HG03095 (cell line): Measurements from ENCODE around the gene MBP.
"Not testable (repeated sequence)": the region's sequence is repeated elsewhere in the genome, so short reads cannot be mapped to it uniquely, and the experiment has no call there.

Experiments used
- ATAC-seq: cut with Tn5 transposase; IDR thresholded peaks from one replicate; pipeline ENCODE4 v1.9.1; 2021; ENCODE audit warnings: moderate library complexity; ENCODE audit not compliant: unreplicated experiment

Gene MBP

DNA sequence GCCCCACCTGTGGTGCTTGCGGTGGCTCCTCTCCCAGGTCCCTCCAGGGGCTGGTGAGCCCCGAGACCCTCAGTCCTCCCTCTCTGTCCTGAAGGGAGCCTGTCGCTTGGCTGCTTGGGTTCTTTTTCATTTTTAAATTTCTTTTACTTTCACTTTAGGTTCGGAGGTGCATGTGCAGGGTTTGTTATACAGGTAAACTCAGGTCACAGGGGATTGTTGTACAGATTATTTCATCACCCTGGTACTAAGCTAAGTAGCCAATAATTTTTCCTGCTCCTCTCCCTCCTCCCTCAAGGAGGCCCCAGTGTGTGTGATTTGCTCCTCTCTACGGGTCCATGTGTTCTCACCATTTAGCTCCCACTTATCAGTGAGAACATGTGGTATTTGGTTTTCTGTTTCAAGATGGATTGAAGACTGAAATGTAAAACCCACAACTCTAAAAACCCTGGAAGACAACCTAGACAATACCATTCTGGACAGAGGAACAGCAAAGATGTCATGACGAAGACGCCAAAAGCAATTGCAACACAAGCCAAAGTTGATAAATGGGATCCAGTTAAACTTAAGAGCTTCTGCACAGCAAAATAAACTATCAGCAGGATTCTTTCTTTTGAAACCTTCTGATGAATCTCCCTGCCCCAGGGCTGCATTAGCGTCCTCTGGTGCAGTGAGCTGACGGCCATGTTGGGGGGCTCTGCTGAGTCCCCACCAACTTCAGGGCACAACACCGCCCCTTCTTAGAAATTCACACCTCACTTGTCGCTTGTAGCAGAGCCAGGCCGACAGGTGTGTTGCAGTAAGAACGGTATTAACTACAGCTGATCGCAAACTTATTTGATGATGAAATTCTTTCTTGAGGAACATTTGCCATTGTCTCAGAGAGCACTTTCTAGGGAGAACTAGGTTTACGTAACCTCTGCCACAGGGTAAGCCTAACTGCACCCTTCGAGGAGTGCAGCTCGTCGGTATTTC lies 174.9 kb downstream of the MBP start:
- ATAC-seq = no peak

DNA sequence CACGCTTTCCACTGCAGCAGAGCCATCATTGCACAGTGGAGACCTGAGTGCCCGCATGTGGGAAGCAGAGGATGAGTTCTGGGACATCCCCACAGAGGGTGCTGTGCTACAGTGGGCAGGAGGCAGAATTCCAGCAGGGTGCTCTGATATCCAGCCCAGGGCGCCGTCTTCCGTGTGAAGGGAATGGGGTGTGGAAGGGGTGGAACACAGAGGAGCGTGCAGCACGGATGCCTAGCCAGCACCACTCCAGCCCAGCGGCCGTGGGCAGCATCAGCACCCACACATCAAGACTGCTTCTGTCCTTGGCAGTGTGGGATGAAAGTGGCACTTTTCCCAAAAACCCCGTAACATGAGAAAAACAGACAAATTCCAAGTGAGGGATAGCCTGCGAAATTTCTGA lies 175.9 kb downstream of the MBP start:
- no peak for ATAC-seq

DNA sequence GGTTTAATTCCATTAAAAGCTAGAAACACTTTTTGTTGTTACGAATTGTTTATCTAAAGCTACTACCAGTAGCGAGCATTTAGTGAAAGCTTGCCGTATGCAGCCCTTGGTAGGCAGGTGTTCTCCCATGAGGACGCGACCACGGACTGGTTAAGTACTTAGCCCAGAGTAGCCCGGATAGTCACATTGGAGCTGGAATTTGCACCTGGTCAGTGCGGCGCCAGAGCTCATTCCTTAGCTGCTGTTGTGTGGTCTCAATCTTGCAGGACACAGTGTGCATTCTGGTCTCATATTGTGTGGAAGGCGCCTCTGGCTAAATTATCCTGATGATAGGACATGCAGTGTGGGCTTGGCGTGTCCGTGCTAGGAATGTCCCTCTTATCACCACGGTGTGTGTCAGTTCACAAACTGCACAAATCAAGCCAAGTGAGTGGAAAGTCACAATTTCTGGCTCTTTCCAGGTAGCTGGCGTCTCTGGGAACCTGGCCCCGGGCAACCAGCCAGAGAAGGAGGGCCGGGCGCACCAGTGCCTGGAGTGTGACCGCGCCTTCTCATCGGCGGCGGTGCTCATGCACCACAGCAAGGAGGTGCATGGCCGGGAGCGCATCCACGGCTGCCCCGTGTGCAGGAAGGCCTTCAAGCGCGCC lies 176.9 kb downstream of the MBP start:
- no peak for ATAC-seq

DNA sequence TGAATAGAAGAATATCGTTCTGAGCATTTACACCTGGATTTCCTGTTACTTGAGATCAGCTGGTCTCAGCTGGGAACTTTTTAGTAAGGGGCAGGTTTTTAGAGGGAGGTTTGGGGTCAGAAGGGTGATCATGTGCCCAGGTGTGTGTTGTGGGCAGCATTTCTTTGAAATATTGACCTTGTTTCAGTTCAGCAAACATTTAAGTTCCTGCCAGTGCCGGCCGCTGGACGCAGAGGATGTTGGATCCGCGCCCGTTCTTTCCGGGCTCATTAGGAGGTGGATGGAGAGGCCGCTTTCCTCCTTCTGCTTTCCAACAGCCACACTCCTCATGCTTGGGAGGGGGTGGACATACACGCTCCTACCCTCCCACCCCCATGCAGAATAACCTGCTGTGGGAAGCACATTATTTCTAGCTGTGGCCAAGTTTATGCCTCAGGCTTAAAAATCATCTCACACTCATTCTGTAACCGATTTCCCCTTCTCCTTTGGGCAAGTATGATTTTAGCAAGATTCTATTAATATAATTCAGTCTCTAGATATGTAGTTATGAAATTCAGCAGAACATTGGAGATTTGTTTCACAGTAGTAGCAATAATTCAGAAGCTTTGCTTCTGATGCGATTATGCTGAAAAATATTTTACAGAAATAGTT lies 178.9 kb downstream of the MBP start:
- ATAC-seq = no peak

DNA sequence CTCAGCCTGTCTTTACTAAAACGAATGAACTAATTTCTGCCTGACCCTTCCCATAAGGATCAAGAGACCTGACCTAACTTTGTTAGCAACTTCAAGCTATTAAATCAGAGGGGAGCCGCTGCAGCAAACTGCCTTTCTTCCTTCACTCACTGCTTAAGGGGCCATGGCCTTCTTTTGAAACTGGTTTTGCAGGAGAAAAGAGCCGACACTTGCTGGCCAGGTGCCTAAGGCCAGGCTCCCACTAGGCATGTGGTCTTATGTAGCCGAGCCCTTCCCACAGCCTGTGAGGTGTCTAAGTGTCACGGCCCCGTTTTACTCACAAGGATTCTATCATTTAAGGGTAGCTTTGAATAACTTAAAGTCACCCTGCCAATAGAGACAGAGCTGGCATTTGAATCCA lies 179.4 kb downstream of the MBP start:
- no peak for ATAC-seq

DNA sequence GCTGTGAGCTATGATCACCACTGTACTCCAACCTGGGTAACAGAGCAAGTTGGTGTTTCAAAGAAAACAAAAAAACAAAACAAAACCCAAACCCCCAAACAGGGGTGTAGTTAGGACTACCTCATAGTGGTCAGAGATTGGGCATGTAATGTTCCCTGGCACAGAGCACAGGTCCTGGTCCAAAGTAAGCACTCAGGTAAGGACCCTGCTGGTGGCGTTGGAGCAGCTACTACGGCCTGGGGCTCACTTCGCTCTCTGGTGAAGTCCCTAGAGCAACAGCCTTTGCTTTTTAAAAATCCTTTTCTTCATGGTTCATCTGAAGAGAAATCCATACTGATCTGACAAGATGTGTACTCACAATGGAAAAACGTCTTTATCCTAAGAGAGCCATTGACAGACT lies 179.8 kb downstream of the MBP start:
- no peak for ATAC-seq

DNA sequence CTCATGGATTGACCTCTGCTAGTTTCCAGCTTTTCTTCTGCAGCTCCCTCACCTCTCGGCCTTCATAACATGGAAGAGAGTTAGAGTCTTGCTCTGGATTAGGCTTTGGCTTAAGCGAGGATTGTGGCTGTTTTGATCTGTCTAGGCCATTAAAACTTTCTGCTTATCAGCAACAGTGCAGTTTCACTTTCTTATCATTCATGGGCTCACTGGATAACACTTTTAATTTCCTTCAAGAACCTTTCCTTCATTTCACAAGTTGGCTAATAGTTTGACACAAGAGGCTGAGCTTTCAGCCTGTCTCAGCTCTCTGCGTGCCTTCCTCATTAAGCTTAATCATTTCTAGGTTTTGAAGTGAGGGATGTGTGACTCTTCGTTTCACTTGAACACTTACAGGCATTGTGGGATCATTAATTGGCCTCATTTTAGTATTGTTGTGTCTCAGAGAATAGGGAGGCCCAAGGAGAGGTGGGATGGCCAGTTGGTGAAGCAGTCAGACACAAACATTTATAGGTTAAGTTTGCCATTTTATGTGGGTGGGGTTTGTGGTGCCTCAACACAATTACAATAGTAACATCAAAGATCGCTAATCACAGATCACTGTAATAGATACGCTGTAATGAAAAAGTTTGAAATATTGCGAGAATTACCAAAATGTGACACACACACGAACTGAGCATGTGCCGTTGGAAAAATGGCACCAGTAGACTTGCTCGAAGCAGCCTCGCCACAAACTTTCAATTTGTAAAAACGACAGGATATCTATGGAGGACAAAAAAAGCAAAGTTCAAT lies 180.9 kb downstream of the MBP start:
- ATAC-seq = no peak

DNA sequence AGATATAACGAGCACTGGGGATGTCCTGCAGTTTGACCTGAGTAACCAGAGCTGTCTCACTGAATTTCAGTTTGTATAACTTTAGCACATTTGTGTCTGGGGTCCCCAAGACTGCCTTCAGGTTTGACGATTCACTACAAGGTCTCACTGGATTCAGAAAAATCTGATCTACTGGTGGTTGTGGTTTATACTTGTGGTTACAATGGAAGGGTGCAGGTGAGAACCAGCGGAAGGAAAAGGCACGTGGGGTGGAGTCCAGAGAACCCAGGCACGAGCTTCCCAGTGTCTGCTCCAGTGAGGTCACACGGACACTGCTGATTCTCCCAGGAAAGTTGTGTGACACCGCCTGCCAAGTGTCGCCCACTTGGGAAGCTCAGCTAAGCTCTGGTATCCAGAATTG lies 184.2 kb downstream of the MBP start:
- ATAC-seq = no peak

DNA sequence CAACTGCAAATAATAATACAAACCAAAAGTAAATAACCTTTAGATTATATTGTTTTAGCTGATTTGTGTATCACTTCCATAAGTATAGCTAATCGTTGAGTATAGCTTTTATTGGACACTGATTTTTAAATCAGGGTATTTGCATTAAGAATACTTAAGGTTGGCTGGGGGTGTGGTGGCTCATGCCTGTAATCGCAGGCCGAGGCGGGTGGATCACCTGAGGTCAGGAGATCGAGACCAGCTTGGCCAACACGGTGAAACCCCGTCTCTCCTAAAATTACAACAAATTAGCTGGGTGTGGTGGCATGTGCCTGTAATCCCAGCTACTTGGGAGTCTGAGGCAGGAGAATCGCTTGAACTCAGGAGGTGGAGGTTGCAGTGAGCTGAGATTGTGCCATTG lies 188.2 kb downstream of the MBP start:
- not testable (repeated sequence) for ATAC-seq

DNA sequence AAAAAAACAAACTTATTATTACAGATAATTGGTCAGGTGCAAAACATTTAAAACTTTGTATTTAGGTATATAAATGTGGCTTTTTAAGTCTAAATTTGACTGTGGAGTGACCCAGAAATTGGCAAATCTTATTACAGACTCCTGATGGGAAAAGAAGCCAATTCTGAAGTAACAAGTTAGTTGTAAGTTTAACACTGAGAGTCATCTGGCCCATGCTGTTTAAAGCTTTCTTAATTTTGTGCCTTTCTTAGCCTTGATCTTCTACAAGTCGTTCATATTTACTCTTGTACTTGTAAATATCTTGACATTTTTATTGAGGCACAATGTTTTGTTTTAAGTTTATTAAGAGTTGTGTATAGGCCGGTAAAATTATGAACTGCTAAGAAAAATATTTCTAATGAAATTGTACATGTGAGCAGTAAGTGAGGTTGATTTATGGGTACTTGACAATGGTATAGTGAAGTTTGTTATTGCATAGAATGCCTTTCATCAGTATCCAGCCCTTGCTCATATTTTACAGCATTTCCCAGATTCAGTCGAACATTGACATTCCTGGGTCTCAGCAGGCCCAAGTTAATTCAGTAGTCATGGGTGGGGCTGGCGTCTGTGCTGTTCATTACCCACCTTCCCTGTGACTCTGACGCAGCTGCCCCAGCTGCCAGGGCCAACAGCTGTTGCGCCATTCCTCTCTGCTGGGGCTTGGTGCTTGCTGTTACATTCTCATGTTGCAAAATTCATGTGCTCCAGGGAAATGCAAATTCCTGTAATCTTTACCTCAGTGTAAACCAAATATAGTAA lies 188.8 kb downstream of the MBP start:
- no peak for ATAC-seq

DNA sequence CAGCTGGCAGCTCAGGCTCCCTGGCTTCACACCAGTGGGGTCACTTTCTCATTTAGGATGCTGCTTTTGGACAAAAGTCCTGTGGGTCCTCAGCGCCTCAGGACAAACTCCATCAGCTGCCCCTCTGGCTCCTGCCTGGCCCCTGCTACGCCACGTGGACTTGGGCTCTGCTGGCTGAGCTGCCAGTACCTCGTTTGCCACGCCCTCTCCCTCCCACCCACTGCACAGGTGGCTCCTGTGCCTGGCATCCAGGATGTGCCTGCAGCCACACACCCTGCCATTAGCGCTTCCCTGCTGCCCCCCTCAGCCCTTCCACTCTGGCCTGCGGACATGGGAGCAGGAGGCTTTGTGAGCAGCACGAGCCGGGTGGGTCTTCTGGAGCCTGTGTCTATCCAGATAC lies 191.3 kb downstream of the MBP start:
- ATAC-seq = no peak

DNA sequence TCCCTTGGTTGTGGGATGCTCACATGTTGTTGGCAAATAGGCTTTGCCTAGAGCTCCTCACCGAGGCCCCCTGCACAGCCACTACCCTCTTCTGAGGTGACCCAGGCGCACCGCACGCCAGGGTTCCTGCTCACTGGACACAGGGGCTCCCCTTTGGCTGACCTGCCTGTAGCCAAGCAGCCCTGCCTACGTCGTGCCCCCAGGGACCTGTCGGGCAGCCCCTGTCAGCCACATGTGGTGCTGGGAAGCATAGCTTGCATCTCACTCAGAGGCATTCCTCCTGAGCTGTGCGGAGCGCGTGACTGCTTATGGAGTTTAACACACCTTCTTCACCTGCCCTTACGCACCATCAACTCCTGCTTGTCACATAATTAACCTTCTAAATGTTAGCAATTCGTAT lies 194.0 kb downstream of the MBP start:
- ATAC-seq = no peak

DNA sequence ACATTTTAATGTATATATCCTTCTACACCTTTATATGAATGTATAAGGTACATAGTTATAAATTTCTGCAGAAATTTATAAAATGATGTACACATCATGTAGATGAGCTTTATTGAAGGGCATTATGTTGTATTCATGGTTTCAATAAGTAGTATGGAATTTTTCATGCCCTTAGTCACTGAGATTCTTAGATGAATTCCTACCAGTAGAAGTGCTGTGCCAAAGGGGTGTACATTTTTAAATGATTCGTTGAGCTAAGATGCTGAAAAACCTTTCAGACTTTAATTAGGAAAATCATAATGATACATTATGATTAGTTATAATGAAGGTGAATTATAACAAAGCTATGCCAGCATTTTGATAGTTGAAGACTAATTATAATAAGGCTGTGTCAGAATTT lies 195.0 kb downstream of the MBP start:
- ATAC-seq = no peak

DNA sequence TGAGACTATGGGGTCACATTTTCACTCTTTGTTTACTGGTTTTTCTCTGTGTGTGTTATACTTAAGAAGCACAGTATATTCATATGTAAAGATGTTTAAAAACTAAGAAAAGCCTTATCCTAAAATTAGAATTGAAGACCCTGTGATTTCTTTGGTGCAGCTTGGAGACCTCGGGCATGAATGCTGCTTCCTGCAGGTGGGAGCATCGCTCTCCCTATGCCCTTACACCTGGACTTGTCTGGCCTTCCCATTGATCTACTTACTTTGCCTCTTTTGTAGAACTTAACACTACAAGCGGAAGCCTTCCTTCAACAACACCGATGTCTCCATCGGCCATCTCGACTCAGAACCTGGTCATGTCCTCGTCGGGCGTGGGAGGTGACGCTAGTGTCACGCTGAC lies 195.7 kb downstream of the MBP start:
- no peak for ATAC-seq

DNA sequence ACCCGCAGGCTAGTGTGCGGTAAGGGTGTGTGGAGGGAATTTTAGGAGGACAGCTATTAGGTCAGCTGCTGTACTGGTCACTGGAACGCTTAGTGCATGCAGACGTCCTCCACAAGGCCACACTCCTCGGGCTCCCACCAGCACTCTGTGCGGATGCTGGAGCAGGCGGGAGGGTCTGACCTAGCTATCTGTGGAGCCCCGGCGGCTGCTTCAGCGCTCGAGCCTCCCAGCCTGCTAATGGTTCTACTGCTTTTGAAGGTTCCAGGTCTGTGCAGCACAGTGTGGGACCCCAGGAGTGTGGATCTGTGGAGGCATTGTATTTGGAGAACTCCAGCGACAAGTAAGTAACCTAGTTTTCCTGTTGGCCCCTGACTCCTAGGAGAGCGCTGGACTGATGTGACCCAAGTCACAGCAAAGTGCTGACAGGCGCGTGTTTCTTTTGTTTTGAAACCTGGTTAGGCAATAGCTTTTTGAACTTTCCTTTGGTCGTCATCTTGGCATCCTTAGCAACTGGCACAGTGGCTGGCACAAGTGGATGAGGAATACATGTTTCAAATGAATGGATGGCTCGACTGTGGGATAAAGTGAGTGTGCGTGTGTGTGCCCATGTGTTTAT lies 196.8 kb downstream of the MBP start:
- ATAC-seq = no peak

DNA sequence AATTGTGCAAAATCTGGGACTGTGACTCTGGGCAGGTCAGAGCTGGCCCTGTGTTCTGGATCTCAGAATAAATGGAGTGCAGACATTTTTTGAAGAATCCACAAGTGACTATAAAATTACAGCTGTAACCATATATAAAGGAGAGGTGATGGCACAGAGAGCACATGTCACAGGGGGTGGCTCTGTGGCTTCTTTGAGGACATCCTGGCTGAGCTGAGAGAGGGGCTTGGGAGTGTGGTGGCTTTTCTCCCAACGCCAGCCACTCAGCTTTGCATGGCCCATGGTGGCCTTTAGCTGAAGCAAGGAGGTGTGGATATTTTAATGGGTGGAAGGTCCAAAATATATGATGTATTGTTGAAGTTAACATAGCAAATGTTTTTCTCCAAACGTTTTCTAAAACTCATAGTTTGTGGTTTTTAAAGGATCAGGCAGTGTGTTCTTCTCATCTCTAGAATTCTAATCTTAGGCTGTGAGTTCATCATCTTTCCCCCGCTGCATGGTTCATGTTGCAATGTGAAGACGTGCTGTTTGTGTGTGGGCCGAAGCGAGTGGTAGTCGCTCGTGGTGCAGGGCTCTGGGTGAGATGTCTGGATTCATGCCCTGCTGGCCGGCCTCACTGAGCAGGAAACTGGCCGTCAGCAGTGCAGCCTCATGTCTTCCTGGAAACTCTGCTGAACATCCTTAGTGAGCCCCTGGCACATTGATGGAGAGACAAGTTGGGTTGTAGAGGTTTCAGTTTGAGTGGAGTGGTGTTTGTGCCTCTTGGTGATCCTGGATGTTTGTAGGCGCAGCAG lies 200.4 kb downstream of the MBP start:
- no peak for ATAC-seq

DNA sequence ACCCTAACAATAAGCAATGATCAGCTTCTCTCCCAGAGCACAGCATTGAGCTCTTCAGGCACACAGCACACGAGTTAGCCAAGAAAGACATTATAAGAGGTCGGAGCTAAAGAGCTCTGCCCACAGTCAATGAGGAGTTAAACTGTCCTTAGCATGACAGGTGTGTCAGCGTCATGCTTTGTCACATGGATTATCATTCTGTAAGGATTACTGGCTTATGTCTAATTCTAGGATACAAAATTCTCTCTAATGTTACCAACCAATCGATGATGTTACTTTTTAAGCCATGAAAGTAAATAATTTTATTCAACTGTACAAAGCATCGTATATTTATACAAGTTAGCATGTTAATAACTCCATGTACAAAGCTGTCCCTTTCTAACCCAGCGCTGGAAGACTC lies 201.4 kb downstream of the MBP start:
- ATAC-seq = no peak
